Fibroblast of lung (primary cell): ENCODE results near the gene DUSP3. TPM values are rescaled to one million over a fixed set of nuclear protein-coding genes. Genes with fewer than 3 reads are reported as not detected.

Experiments
- DNase-seq, 2 donors: peaks; one replicate each; pipeline versions ENCODE4 v3.0.0 to v3.0.0-alpha.2; 2010; ENCODE audit warnings: low read depth in 2 of 2
- H2AFZ ChIP-seq: 2 replicates; pipeline ENCODE4 v1.5.1; 2012; ENCODE audit warnings: low read length, control low read depth, inconsistent platforms
- H3K27ac ChIP-seq: 2 replicates; pipeline ENCODE4 v1.5.1; 2011; ENCODE audit warnings: low read length, control low read depth; ENCODE audit not compliant: insufficient read depth
- H3K27me3 ChIP-seq: 2 replicates; pipeline ENCODE4 v1.5.1; 2011; ENCODE audit warnings: mild to moderate bottlenecking, low read length; ENCODE audit not compliant: control insufficient read depth, insufficient read depth
- H3K36me3 ChIP-seq: 2 replicates; pipeline ENCODE4 v1.5.1; 2011; ENCODE audit warnings: low read length; ENCODE audit not compliant: control insufficient read depth, insufficient read depth
- H3K4me1 ChIP-seq: 2 replicates; pipeline ENCODE4 v1.5.1; 2011; ENCODE audit warnings: low read length; ENCODE audit not compliant: control insufficient read depth, insufficient read depth; ENCODE audit errors: extremely low read depth
- H3K4me2 ChIP-seq: 2 replicates; pipeline ENCODE4 v1.5.1; 2011; ENCODE audit warnings: low read length, control low read depth; ENCODE audit not compliant: insufficient read depth; ENCODE audit errors: extremely low read depth
- H3K4me3 ChIP-seq, 4 experiments: fragments of 200-600 bp in 1 of 4; sonication (generic) in 1 of 4; replicated peaks in 1 of 4; 2 replicates each; pipeline ENCODE4 v1.5.1; 2011 to 2016; ENCODE audit warnings: low read length in 4 of 4, low read depth in 3 of 4, mild to moderate bottlenecking in 3 of 4, control low read depth in 2 of 4, inconsistent platforms in 1 of 4, mixed read lengths in 1 of 4; ENCODE audit not compliant: insufficient read depth in 1 of 4; ENCODE audit errors: control extremely low read depth in 1 of 4
- H3K79me2 ChIP-seq: 2 replicates; pipeline ENCODE4 v1.5.1; 2012; ENCODE audit warnings: mild to moderate bottlenecking, low read length, inconsistent platforms; ENCODE audit not compliant: control insufficient read depth, insufficient read depth
- H3K9ac ChIP-seq: 2 replicates; pipeline ENCODE4 v1.5.1; 2011; ENCODE audit warnings: mild to moderate bottlenecking, low read length, control low read depth; ENCODE audit not compliant: insufficient read depth
- H3K9me3 ChIP-seq: 2 replicates; pipeline ENCODE4 v1.5.1; 2012; ENCODE audit warnings: low read depth, low read length; ENCODE audit not compliant: control insufficient read depth, insufficient read depth
- H4K20me1 ChIP-seq: 2 replicates; pipeline ENCODE4 v1.5.1; 2011; ENCODE audit warnings: low read length; ENCODE audit not compliant: control insufficient read depth, insufficient read depth; ENCODE audit errors: extremely low read depth
- CTCF ChIP-seq, 2 donors: IDR thresholded peaks in 1 of 2; conservative IDR thresholded peaks in 1 of 2; 1 replicate in 1 of 2; 2 replicates in 1 of 2; pipeline ENCODE4 v1.5.1; 2011 to 2012; ENCODE audit warnings: low read length in 2 of 2, control low read depth in 1 of 2, inconsistent platforms in 1 of 2, low read depth in 1 of 2, mild to moderate bottlenecking in 1 of 2
- EZH2 ChIP-seq: IDR thresholded peaks from 2 replicates; pipeline ENCODE4 v1.5.1; 2012; ENCODE audit warnings: low read length, control low read depth, mild to moderate bottlenecking; ENCODE audit errors: missing control alignments
- polyA plus RNA-seq, 2 donors: library from polyadenylated mRNA; depleted of rRNA in 1 of 2; stranded (reverse) in 1 of 2; unstranded in 1 of 2; fragments of >200 nt; gene quantifications; 2 replicates each; pipeline ENCODE4 v1.2.1, GENCODE V29; 2011 to 2012; ENCODE audit warnings: missing spikeins in 1 of 2
- total RNA-seq: library from RNA; depleted of rRNA; stranded (reverse); fragments of >200 nt; gene quantifications from 2 replicates; pipeline ENCODE4 v1.2.1, GENCODE V29; 2014

Gene DUSP3
- total and polyA plus RNA-seq, 2 donors (not counting 1 experiment from before 2014, with no cell fraction given), result 51.2 to 55.9 TPM

GRCh38 chr17:43766413-43767052 lies 12.2 kb downstream of the DUSP3 start:
- DNase-seq, result peak; percentile 28 to 47
- TF ChIP-seq CTCF (conservative IDR thresholded peaks at IDR 0.05 in 1 of 2, IDR thresholded peaks at IDR 0.05 in 1 of 2; ENCODE audit: low read depth in 1 of 2, low read length in 2 of 2) (peak; percentile 60 to 92), EZH2 (no peak)
- Histone ChIP-seq H3K36me3 (peaks cover 3% of the 10 kb centered on the region), H3K9me3 (no peaks in the 10 kb centered on the region), H2AFZ (no peak overlapping the region), H4K20me1 (no peaks in the 10 kb centered on the region), H3K27ac (no peak overlapping the region), H3K4me2 (no peak overlapping the region), H3K79me2 (no peaks in the 10 kb centered on the region), H3K4me3 (no peak overlapping the region), H3K27me3 (no peaks in the 10 kb centered on the region), H3K4me1 (no peaks in the 10 kb centered on the region), H3K9ac (no peak overlapping the region)

- Histone ChIP-seq H3K27me3 (peaks cover 14% of the 10 kb centered on the region), H3K27ac (no peak overlapping the region), H4K20me1 (no peaks in the 10 kb centered on the region), H2AFZ (no peak overlapping the region), H3K79me2 (no peaks in the 10 kb centered on the region), H3K9me3 (no peaks in the 10 kb centered on the region), H3K4me2 (no peak overlapping the region), H3K36me3 (no peaks in the 10 kb centered on the region), H3K4me1 (no peaks in the 10 kb centered on the region), H3K9ac (no peak overlapping the region), H3K4me3 (no peak overlapping the region)
- DNase-seq, result peak; percentile 80 to 91
- TF ChIP-seq CTCF (conservative IDR thresholded peaks at IDR 0.05 in 1 of 2, IDR thresholded peaks at IDR 0.05 in 1 of 2; ENCODE audit: low read depth in 1 of 2, low read length in 2 of 2) (peak; percentile 99 to 100), EZH2 (no peak)
Observed at GRCh38 chr17:43760254-43760852, 18.4 kb downstream of the DUSP3 start.

DNA sequence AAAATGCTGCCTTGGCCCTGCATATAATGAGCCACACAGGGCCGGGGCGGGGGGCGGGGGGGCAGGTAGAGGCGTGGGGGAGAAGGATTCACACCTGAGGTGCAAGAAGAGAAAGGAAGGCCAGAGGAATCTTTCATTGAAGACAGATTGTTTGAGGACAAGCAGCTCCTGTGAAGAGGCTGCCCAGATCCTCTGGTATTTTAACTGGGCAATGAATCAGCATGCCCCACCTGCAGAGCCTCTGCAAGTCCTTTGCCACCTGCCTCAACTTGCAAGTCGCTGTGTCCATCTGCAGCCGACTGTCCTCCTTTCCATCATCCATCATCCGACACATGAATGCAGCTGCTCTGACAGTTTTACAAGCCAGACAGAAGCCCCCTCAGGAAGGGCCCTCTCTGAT lies 18.9 kb downstream of the DUSP3 start:
- Histone ChIP-seq H4K20me1 (no peaks in the 10 kb centered on the region), H3K36me3 (no peaks in the 10 kb centered on the region), H3K79me2 (no peaks in the 10 kb centered on the region), H3K4me1 (no peaks in the 10 kb centered on the region), H3K4me3 (no peak overlapping the region), H2AFZ (no peak overlapping the region), H3K27me3 (peaks cover 18% of the 10 kb centered on the region), H3K27ac (no peak overlapping the region), H3K4me2 (no peak overlapping the region), H3K9me3 (no peaks in the 10 kb centered on the region), H3K9ac (no peak overlapping the region)
- TF ChIP-seq EZH2 (peak; percentile 47), CTCF (conservative IDR thresholded peaks at IDR 0.05 in 1 of 2, IDR thresholded peaks at IDR 0.05 in 1 of 2; ENCODE audit: low read depth in 1 of 2, low read length in 2 of 2) (no peak)
- no peak for DNase-seq
